ENCODE data around the gene HOGA1.

GRCh38 chr10:97643441-97643985 is 59.3 kb downstream of the HOGA1 start:
- TF ChIP-seq EZH2 (IDR thresholded peaks at IDR 0.05): no peak
- no peak for TF ChIP-seq POLR2AphosphoS5 (IDR thresholded peaks at IDR 0.05; ENCODE audit: borderline replicate concordance, low read depth, low read length)
- no peak for TF ChIP-seq FOXP2 (optimal IDR thresholded peaks at IDR 0.05; ENCODE audit: control extremely low read depth, extremely low read length, insufficient read depth)
